GM18861 (cell line): Measurements from ENCODE around the gene SNPH.
A peak's percentile ranks its signal among the peaks of the same experiment; 100 is the strongest.

Experiments used
- ATAC-seq: cut with Tn5 transposase; IDR thresholded peaks from one replicate; pipeline ENCODE4 v1.9.1; 2021; ENCODE audit not compliant: unreplicated experiment

The SNPH gene

GRCh38 chr20:1323256-1323655 is 57.2 kb downstream of the SNPH start:
- ATAC-seq: no peak

GRCh38 chr20:1323830-1324597 is 57.9 kb downstream of the SNPH start:
- no peak for ATAC-seq

GRCh38 chr20:1324598-1325172 is 58.6 kb downstream of the SNPH start:
- no peak for ATAC-seq

- peak; percentile 76 for ATAC-seq
Measured at GRCh38 chr20:1325173-1326030, 59.3 kb downstream of the SNPH start.

- ATAC-seq: no peak
Measured at GRCh38 chr20:1326031-1326930, 60.2 kb downstream of the SNPH start.

GRCh38 chr20:1327241-1327653 is 61.2 kb downstream of the SNPH start:
- ATAC-seq: no peak

- ATAC-seq: no peak
Measured at GRCh38 chr20:1327827-1328679, 62.0 kb downstream of the SNPH start.

GRCh38 chr20:1328680-1329330 is 62.7 kb downstream of the SNPH start, which contains the start of gene SDCBP2:
Gene SDCBP2 (minus strand): TSS chr20:1329139. CDS start chr20:1320416, 8,723 bp downstream.
- no peak for ATAC-seq

- no peak for ATAC-seq
Measured at GRCh38 chr20:1330075-1330830, 64.2 kb downstream of the SNPH start.

- ATAC-seq: no peak
Measured at GRCh38 chr20:1331101-1331500, 65.0 kb downstream of the SNPH start.

GRCh38 chr20:1331801-1332453 is 65.8 kb downstream of the SNPH start:
- ATAC-seq: no peak

- ATAC-seq: no peak
Measured at GRCh38 chr20:1332749-1333300, 66.7 kb downstream of the SNPH start.

GRCh38 chr20:1333462-1334369 is 67.6 kb downstream of the SNPH start:
- ATAC-seq: no peak

- ATAC-seq: no peak
Measured at GRCh38 chr20:1334370-1334731, 68.3 kb downstream of the SNPH start.

GRCh38 chr20:1334761-1335160 is 68.7 kb downstream of the SNPH start:
- no peak for ATAC-seq

GRCh38 chr20:1335961-1336698 is 70.0 kb downstream of the SNPH start:
- ATAC-seq: no peak
